ENCODE data around the gene POU2AF1.

- TF ChIP-seq POLR2A (IDR thresholded peaks at IDR 0.05; ENCODE audit: low read length) (no peak), GATA1 (IDR thresholded peaks at IDR 0.05; ENCODE audit: low read depth, low read length) (no peak)
These were observed 26.0 kb downstream of the POU2AF1 start for GRCh38 chr11:111352935-111353710.
